NCI-H2196 (cell line): ENCODE results near the gene ATOH8.
A peak's percentile ranks its signal among the peaks of the same experiment; 100 is the strongest.
"Not testable (repeated sequence)": the region's sequence is repeated elsewhere in the genome, so short reads cannot be mapped to it uniquely, and the experiment has no call there.

Experiments used
- DNase-seq: peaks from one replicate; lab custom pipeline; 2025; ENCODE audit not compliant: unreplicated experiment; lab: John Stamatoyannopoulos, UW

The ATOH8 gene, protein sequence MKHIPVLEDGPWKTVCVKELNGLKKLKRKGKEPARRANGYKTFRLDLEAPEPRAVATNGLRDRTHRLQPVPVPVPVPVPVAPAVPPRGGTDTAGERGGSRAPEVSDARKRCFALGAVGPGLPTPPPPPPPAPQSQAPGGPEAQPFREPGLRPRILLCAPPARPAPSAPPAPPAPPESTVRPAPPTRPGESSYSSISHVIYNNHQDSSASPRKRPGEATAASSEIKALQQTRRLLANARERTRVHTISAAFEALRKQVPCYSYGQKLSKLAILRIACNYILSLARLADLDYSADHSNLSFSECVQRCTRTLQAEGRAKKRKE

DNA sequence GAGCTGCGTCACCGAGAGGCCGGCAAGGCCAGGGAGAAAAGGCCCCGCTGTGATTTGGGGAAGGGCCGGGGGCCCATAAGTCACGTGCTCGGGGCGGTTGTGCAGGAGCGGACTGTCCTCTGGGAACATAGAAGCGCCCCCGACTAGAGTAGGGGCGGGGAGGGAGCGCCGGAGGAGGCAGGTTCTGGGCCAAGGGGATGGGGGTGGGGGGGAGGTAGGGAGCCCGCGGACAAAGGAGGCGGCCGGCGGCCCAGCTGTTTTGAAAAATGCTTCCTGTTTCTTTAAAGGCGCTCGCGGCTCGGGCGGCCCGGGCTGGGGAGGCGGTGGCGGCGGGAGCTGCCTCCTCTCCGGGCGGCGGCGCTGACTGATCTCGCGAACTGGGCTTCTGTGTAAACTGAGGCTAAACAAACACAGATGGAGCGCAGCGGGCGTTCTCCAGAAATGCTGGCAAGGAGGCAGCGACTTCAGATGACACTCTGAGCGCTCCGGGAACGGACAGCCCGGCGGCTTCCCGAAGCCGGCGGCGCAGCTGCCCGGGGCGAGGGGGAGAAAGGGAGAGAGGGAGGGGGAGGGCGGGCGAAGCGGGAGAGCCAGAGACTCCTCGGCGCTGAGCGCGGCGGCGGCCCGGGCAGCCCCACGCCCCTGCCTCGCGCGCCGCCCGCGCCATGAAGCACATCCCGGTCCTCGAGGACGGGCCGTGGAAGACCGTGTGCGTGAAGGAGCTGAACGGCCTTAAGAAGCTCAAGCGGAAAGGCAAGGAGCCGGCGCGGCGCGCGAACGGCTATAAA, at the start of gene ATOH8:
Gene ATOH8 (plus strand): TSS at position 467 of the 788 bp plus-strand sequence. CDS start 199 bp downstream, at position 666.
- peak; percentile 65 for DNase-seq

DNA sequence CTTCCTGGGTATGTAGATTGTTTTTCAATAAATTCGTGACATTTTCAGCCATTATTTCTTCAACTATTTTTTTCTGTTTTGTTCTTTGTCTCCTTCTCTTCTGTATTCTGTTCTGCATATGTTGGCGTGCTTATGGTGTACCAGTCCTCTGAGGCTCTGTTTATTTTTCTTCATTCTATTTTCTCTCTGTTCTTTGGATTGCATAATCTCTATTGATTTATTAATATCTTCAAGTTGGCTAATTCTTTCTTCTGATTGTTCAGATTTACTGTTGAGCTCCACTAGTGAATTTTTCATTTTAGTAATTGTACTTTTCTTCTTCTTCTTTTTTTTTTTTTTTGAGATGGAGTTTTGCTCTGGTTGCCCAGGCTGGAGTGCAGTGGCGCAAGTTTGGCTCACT, 49.8 kb upstream of the ATOH8 start:
- DNase-seq = no peak

DNA sequence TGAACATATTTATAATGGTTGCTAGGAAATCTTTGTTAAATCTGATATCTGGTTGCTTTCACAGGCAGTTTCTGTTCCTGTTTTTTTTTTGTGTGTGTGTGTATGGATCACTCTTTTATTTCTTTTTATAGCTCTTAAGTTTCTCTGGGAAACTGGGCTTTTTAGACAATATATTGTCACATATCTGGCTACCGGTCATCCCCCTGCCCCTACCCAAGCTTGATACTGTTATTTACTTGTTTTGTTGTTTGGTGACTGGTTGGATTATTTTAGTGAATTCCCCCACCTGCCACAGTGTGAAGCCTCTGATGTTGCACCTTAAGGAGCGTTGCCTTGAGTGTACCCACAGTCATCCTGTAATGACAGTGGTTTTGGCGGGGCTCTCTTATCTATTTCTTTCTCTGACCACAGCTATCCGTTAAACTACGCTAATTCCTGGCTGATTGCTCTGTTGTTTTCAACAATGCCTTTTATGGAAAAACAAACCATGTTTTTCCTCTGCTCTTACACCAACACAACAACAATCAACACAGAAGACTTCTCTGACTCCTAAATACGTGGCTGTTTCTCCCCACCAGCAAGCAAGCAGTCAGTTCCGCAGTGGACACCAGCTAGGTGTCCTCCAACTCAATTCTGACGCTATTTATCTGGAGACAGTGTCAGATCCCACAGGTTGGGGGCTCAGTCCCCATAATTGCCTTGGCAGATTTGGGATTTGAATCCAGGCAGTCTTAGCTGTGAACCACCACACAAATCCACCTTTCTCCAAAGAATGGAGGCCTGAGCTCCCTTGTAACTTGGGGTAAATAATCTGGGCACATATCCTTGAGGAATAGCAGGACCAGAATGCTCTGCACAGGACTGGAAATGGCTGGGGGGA, 48.8 kb upstream of the ATOH8 start:
- DNase-seq = no peak

DNA sequence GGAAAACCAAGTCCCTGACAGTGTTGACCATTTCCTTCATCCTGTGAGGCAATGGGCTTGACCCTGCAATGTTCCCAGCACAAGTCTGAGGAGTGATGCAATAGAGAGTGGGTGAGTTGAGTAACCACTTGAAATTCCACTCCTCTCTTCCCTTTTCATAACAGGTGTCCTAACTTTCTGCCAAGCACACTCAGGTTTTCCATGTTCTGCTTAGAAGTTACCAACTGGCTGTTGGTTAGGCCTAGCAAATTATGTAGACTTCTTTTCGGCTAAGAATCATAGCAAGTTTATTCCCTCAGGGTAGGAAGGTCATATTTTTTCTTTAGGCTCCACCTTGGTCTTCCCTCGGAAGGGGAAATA, 48.1 kb upstream of the ATOH8 start:
- no peak for DNase-seq

DNA sequence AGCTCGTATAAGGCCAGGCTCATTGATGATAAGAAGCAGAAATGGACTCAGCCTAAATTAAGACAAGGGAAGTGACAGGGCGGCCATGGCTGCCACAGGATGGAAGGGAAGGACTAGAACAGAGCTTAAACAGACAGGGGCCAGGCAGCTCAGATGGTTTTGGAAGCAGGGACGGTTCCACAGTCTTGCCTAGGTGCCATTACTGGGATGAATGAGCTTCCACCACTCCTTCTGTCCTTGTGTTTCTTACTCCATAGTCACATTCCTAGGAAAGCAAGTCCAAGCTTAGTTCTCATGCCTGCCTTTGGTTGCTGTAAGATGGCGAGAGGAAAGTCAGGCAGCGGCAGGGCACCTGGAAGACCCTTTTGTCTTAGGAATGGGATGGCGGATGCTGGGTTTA, 47.7 kb upstream of the ATOH8 start:
- DNase-seq = no peak

DNA sequence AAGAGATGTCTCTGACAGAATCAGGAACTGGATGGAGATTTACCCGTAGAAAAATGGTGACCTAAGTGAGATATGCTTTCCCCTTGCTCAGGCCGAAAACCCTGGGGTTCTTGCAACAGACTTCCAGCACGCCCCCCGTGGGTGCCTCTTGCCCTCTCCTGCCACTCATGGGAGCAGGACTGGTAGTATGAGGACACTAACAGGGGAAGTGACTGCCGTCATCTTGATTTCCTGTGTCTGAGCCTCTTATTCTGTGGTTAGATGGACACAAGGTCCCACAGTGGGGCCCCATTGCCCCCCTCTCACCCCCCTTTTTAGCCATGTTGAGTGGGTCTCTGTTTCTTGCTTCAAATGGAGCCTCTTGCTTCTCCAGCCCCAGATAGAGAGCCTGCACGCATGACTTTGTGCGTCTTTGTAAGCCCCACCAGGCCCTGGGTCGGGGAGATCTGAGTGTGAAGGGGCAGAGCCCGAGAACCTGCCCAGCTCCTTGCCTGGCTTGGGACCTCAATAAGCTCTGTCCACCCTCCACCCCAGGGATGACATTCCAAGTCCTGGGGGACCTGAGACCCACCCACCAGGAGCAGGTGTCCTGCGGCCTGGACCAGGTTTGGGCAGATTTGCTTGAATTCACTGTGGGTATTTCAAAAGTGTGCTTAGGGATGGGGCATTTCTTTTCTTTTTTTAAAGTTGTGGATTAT, 47.0 kb upstream of the ATOH8 start:
- no peak for DNase-seq

DNA sequence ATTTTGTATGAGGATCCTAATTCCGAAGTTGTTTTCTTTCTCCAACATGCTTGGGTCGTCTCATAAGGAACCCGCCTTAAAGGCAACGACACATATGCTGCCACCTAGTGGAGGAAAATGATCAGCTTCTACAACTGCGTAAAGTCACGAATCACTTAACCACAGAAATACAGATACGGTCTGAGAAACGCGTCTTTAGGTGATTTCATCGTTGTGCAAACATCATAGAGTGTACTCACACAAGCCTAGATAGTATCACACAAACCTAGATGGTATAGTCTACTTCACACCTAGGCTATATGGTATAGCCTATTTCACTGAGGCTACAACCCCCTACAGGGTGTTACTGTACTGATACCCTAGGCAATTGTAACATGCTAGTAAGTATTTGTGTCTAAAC, 46.5 kb upstream of the ATOH8 start:
- peak; percentile 51 for DNase-seq

DNA sequence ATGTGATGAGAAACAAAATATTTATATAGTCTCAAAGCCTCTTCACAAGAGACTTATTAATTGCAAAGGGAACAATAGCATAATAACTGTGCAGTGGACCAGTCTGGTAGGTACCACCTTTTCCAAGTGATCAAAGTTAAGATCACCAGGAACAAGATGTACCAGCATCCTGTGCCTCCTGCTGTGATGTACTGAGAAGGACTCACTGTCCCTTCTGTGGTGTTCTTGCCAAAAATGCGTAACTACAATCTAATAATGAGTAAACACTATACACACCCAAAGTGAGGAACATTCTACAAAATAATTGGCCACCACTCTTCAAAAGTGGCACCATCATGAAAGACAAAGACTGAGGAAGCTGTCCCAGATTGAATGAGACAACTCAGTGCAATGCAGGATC, 45.1 kb upstream of the ATOH8 start:
- DNase-seq = no peak

DNA sequence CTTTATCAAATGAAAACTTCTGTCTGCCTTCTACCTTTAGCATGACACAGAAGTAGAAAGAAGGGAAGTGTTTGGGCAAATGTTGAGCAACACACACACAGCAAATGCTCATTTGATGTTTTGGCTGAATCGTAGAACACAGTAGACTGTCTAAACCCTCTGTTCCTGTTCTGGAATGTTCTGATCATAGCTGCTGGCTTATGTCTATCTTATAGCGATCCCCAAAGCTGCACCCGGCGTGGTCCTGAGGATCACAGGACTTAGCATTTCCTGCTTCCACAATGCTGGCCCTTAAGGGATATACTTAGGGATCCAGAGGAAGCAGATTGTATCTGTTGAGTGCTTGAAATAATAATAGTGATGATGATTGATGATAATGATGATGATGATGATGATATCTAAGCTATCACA, 44.4 kb upstream of the ATOH8 start:
- no peak for DNase-seq

DNA sequence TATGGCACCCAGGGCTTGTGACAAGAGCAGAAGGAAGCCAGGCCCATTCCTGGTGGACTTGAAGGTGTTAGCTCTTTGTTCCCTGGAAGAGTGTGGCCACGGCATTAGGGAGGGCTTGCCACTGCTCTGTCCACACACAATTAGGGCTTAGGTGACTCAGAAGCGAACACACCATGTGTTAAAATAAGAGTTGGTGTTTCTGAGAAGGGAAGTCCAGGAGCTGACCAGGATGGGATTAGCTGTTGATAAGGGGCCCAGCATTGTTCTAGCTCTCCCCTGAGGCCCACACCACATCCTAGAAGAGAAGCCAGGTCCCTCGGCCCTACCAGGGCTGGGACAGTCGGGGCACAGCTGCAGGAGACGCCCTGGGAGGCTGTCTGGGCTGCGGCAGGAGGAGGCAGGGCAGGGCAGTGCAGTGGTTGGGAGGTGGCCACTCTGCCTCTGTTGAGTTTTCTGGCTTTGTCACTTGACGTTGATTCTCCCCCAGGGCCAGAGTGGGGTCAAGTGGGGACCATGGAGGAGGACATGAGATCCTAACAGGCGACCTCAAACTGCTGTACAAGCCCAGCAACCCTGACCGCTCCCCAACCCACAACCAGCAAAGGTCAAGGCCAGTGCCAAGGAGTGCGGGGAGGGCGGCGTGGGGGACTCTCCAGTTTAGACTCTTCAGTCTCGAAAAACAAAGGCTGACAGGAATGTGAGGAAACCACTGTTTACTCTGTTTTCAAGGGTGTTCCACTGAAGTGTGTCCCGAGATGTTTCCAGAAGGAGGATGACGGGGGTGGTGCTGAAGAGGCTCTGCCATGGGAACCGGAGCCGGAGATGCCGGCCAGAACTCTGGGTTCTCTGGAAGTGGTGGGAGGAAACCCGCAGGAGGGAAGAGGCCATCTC, 42.9 kb upstream of the ATOH8 start:
- peak; percentile 8 for DNase-seq

DNA sequence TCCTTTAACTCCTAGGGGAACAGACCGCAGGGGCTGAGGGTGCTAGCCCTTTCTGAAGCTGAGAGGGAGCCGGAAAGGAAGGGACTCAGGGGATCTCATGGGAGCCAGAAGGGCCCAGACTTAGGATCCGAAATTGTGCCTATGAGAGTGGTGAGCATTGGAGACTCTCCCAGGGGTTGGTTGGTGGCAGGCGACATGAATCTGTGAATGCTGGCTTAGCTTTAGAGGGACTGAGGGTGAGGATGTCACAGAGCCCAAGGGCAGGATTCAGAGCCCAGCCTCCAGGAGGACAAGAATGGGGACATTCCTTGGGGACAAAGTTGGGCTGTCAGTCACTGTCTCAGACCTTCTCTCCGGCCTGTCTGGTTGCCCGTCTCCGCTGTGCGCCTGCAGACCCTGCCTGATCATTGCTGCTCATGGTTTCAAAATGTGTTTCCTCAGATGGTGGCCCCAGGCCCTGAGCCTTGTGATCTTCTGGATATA, 42.2 kb upstream of the ATOH8 start:
- no peak for DNase-seq

DNA sequence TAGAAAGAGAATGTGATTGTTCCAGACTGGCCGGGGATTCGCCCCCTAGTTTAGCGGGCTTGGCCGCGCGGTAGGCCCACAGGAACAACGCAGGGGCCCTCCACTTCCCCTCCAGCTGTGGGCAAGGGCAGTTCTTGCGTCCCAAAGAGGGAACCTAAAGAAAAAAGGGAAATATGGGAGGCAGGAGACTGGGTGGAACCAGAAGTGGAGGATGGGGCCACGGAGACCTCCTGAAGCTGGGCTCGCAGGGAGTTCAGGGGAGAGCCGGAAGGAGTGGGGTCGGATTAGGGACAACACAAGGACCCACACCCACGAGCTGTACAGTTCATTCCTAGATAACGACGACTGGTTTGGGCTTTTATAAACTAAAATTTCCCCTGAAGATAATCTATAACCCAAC, 41.5 kb upstream of the ATOH8 start:
- no peak for DNase-seq

DNA sequence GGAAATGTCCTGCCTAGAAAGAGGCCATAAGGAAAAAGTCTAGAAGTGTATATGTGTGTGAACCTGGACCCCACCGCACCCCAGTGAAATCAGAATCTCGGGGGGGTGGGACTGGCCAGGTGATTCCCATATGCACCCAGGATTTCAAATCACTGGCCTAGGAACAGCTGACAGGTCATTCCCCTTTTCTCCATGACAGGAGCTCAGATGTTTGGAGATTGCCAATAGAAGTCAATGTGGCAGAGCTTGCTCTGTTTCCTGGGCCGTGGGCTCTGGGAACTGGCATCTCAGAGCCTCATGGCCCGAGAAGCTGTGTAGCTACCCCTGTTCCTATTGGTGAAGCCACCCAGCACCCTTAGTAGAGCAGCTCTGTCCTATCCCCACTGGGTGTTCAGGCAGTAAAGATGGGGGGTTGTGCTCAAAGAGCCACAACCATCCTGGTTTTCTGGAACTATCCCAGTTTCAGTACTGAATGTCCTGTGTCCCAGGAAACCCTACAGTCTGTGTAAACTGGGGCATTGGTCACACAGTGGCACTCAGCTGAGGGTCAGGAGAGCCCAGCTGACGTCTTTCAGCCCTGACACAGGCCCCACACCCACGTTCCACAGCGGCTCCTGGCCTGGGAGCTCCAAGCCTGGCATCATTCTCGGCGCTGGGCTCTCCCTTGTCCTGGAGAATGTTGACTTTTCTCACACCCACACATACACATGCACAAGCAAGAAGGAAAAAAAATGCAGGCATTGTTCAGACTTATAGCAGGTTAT, 40.8 kb upstream of the ATOH8 start:
- no peak for DNase-seq

DNA sequence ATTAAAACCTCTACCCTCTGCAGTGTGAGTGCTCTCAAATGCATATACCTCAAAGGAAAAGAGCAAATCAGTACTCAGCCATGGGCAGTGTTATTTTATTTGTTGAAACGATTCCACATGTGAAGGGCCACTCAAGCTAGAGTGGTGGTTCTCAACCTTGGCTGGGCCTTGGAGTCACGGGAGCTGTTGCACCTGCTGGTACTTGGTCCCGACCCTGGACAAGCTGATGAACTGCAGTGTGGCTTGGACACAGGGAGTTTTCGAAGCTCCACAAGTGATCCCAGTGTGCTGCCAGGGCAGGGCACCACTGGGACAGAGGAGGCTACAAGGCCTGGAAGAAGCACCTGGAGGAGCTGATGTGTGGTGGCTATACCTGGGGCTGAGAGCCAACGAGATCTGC, 40.0 kb upstream of the ATOH8 start:
- DNase-seq = peak; percentile 54

DNA sequence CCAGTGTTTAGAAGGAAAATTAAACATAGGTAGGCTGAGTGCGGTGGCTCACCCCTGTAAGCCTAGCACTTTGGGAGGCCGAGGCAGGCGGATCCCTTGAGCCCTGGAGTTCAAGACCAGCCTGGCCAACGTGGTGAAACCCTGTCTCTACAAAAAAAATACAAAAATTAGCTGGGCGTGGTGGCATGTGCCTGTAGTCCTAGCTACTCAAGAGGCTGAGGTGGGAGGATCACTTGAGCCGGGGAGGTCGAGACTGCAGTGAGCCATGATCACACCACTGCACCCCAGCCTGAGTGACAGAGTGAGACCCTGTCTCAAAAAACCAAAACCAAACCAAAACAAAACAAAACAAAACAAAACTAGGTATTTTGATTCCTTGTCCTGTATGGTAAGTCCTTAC, 39.4 kb upstream of the ATOH8 start:
- not testable (repeated sequence) for DNase-seq

DNA sequence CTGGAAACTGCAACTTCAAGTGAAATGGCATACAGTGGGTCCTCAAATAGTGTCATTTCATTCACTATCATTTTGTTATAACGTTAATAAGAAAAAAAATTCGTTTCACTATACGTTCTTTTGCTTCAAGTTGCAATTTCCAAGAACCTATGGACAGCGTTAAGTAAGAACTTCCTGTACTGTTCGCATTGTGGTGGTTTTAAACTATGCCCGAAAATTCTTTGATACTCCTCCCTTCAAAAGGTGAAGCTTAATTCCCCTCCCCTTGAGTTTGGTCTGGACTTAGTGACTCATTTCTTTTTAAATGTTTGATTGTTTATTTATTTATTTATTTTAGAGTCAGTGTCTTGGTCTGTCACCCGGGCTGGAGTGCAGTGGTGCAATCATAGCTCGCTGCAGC, 39.0 kb upstream of the ATOH8 start:
- DNase-seq = no peak

DNA sequence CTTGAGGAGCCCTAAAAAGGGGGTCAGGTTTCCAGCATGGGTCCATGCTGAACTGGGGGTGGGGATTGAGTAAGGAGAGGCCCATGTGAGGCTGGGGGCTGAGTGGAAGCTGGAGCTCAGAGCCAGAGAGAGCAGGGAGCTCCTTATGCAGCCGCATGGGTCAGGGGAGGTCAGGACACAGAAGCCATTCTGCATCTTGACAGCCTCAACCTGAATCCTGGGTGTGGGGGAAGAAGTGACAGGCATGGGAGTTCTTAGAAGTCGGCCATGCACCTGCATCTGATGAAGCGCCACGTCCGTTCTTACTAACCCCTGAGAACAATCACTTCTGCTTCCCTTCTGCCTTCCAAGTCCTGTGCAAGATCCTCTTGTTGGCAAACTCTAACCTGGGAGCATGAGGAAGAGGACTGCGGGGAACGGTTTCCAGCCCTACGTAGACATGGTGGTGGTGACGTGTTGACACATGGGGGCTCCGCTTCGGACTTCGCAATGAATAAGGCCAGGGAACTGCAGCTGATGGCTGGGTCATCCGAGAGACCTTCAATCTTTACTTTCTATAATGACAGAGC, 37.4 kb upstream of the ATOH8 start:
- no peak for DNase-seq

DNA sequence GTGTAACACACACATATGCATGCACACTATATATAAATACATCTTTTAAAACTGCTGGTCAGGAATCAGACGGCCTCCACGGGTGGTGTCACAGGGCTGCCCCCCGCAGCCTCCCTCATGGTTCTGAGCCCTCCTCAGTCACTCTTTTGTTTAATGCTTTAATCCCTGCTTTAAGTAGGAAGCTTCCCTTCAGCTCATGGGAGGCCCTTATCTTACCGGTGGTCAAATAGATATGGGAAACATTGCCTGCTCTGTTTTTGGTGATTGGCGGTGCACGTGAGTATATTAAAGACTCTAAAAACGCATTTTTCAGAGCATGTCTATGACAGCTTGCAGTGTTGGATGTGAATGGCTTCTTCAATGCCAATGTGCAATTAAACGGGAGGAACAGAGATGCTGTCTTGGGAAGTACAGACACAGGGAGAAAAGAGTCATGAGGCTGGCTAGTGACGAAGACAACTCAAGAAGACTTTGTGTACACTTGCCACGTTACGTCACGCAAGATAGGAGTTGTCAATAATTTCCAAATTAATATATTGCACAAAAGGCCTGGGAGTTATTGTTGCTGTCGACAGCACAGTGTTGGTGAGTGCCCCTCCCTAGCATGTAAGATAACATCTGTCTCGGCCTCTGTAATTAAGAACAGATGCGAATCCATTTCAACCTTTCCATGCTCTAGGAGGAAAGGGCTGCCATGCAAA, 36.3 kb upstream of the ATOH8 start:
- DNase-seq = no peak
